HG03159 (cell line): ENCODE measurements around the gene SPECC1L.

Experiments used
- ATAC-seq: cut with Tn5 transposase; IDR thresholded peaks from one replicate; pipeline ENCODE4 v1.9.1; 2021; ENCODE audit warnings: mild to moderate bottlenecking, moderate library complexity; ENCODE audit not compliant: unreplicated experiment

Gene SPECC1L

DNA sequence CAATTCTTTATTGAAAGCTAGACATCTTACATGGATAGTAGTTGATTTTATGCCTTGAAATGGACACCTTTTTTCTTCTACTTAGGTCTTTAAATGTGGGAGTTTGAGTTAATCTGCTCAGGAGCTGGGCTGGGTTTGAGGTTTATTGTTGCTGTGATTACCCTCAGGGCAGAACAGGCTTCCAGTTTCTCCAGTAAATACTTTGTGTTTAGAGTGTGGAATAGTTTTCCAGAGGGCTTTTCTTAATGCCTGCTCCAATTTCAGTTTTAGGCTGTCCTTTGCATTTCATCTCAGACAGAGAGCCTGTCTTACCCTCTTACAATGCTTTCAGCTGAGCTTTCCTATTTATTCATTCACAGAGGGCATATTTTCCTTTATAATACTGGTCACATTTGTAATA, 86.9 kb downstream of the SPECC1L start:
- no peak for ATAC-seq

DNA sequence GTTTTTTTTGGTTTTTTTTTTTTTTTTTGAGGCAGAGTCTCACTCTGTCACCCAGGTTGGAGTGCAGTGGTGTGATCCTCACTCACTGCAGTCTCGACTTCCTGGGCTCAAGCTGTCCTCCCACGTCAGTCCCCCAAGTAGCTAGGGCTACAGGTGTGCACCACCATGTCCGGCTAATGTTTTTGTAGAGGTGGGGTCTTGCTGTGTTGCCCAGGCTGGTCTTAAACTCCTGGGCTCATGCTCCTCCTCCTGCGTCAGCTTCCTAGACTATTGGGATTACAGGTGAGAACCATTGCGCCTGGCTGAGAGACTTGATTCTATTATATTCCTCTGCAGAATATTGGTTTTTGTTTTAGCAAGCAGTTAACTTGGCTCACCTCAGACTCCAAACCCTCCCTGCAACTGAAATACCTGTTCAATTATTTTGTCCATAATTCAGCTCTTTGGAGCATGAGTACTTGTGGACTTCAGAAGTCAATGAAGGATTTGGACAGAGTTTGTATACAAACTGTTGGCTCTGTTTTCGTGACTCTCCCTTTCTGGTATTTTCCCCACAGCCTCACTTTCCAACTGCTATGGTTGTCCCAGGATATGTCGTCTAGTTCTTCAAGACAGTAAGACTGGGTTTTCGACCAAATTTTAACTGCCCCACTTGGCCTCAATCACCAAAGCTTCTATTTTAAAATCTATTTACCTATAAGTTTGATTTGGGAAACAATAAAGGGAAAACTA, 87.6 kb downstream of the SPECC1L start:
- no peak for ATAC-seq

DNA sequence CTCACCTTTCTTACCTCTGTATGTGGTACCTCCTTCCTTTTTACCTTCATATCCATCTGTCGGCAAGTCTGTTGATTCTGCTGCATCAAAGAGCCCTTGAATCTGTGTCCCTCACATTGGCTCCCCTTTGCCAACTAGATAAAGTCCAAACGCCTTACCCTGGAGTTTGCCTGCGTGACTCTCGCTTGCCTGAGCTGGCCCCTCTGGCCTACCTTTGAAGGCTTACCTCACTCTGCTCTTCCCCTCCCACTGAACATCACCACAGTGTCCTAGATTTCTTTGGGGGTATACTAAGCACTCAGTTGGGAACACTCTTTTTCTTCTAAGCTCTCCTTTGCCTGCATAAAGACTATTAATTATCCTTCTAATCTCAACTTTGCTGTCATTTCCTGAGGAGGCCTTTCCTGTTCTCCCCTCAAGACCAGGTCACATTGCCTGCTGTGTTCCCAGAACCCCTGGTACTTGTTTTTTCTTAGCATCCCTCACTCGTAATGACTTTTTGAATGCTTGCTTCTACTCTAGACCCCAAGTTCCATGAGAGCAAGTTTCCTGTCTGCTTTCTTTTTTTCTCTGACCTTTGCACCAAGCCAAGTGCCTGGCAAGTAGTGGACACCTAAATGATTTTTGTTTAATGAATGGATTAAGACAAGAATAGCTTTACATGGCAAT, 89.0 kb downstream of the SPECC1L start:
- ATAC-seq, result no peak

DNA sequence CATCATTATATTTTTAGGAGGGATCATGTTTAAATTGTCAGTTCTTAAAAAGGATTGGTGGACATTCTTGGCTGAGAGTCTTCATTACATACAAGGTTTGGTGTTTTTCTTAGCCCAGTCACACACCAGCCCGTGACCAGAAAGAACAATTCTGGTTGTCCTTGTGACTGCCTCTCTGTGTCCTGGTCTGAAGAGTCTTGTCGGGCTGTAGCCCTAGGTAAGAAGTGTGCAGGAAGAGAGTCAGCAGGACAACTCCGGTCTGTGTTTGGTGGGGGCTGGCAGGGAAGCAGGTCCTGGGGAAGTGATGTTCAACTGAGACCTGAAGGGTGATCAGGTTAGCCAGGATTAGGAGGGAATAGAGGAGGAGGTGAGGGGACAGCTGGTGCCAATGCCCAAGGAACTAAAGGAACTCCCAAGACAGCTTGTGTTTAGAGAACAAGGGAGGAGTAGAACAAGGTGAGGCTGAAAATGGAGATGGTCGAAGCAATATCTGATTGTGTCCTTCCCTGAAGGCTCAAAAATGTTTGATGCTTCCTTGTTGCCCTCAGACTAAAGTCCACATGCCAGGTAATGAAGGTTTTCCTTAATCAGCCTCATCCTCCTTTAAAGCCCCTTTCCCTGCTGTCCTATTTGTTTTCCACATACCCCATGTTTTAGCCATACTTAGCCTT, 91.5 kb downstream of the SPECC1L start:
- no peak for ATAC-seq

DNA sequence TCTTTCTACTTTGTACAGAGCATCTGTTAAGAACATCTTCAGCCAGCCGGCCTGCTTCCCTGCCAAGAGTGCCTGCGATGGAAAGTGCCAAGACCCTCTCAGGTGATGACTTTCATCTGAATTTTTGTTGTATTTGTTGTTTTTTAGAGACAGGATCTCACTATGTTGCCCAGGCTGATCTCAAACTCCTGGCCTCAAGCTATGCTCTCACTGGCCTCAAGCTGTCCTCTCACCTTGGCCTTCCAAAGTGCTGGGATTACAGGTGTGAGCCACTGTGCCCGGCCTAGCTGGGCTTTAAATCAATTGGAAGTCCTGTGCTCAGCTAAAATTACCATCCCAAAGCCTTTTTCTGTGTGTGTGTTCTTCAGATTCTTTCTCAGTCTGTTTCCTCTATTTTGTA, 92.6 kb downstream of the SPECC1L start:
- no peak for ATAC-seq

DNA sequence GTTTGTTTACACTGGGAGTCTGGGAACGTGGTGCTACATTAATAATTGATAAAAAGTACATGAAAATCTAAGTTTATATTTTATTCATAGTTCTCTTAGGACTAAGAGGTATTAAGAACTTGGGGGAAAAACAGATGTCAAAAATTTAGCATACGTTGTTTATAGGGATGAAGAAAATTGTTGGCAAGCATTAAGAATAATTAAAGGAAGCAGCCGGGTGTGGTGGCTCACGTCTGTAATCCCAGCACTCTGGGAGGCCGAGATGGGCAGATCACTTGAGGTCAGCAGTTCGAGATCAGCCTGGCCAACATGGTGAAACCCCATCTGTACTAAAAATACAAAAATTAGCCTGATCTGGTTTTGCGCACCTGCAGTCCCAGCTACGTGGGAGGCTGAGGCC, 96.1 kb downstream of the SPECC1L start:
- no peak for ATAC-seq

DNA sequence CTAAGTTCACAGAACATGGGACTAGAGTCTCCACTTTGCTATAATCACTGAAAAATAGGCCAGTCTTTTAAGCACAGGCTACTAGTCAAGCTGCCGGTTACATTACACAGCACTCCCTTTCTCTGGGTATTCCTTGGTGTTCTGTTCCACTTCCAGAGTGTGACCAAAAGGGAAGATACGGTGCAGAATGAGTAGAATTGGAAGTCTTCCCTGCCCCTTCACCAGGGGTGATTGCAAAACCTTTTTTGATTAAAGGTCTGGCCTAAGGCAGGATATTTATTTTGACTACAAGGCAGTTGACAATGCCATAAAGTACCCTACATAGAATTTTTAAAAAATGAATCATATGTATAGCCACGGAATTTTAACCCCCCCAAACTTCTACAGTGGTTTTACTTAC, 97.2 kb downstream of the SPECC1L start:
- ATAC-seq, result no peak

DNA sequence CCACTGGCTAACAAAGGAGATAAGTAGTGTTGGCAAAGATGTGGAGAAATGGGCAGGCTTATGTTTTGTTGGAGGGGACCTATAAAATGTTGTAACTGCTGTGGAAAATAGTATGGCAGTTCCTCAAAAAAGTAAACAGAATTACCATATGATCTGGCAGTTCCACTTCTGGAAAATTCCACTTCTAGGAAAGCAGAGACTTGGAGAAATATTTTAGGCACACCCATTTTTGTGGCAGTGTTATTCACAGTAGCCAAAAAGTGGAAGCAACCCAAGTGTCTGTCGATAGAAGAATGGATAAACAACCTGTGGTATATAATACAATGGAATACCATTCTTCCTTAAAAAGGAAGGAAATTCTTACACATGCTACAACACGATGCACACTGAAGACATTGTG, 99.8 kb downstream of the SPECC1L start:
- ATAC-seq, result no peak

DNA sequence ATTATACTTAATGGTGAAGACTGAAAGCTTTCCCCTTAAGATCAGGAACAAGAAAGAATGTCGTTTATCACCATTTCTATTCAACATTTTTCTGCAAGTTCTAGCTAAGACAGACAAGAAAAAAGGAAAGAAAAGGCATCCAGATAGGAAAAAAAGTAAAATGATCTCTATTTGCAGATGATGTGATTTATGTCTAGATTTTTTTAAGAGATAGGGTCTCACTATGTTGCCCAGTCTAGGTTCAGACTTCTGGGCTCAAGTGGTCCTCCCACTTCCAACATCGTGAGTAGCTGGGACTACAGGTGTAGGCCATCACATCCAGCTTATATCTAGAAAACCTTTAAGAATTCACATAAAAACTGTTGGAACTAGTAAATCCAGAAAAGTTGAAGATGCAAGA, 105.4 kb downstream of the SPECC1L start:
- ATAC-seq, result no peak

DNA sequence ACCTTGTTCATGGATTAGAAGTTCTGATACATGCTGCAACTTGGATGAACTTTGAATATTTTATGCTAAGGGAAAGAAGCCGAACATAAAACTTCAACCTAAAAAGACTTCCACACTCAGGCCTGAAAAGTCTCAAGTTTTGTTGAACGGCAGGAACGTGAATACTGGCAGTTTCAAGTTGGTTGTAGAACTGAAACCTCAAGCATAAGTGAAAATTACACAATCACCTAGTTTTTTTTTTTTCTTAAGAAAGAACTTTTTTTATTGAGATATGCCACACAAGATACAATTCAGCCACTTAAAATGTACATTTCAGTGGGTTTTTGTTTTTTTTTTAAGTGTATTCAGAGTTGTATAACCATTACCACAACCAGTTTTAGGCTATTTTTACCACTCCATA, 106.0 kb downstream of the SPECC1L start:
- no peak for ATAC-seq

DNA sequence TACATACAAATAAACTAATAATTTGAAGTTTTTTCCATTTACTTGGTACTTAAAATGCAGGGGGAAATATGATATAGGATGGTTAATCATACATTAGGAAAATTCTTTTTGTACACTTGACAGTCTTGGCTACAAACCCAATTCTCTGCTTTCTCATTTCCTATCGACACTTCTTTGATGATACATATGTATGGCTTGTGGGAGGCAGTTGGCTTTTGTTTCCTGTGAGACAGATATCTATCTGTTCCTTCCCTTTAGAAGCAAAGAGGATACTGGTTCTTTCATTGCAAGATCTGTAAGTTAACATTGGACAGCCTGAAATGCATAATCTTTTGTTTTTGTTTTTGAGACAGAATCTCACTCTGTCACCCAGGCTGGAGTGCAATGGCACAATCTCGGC, 108.9 kb downstream of the SPECC1L start:
- no peak for ATAC-seq

DNA sequence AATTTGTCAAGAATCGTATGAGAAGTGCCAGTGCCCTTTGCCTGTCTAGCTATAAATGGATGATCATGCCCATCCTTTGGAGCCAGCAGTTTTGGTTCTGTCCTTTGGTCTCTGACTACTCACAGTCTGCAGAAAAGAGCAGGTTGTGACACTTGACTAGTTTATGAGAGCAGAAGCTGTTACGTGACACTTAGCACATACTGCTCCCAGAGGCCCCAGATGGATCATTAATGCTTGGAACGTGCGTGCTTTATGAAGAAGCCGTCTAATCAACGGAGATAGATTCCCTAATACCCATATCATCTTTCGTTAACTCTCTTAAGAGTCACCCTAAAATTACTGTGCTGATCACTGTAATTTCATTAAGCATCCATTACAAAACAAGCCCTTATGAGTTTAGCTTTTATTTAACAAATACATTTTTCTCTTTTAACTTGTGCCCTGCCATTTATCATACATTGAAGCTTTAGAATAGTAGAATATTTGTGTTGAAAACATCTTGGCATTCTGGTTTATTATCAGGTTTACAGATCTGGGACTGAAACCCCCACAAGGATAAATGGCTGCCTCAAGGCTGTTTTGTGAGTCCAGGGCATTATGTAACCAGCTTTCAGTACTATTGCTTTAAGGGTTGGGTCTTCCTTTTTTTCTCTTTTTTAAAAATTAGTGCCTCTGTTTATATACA, 109.7 kb downstream of the SPECC1L start:
- ATAC-seq, result no peak

DNA sequence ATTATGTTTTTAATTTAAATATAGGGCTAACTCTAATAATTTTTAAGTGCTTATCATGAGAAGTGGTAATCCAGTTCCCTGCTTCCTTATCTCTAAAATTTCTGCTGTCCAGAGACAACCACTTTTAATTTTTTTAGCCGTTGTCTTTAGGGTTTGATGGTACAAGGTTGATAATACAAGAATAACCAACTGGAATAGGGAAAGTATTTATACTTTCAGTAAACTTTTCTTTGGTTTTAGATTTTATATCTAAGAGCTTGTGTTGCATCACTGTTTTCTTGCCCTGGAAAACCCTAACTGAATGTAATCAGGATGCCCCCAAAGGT, 110.2 kb downstream of the SPECC1L start:
- no peak for ATAC-seq

DNA sequence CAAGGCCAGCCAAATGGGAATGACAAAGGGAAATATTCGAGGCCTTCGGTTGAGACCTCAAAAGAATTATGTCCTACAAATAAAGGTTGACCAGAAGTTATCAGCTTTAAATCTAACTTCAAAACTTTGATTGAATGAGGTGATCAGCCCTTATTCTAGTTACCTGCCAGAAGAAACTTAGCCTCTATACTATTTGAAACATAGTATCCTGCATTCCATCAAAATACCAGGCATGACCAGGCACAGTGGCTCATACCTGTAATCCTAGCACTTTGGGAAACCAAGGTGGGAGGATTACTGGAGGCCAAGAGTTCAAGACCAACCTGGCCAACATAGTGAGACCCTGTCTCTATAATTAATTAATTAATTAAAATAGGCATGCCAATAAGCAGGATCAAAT, 112.4 kb downstream of the SPECC1L start:
- no peak for ATAC-seq

DNA sequence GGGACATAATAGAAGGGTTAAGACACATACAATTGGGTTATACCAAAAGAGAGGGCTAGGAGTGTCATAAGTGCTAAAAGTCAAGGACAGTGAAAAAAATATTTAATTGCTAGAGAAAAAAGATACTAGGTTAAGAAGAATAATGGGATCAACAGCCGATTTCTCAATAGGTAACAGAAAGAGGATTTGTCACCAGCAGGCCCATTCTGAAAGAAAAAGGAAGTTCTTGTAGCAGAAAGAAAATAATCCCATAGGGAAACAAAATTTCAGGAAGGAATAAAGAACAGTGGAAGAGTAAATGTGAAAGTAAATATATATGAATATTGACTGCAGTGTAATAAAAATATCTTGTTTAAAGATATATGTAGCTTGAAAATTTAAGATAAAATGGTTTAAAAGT, 113.5 kb downstream of the SPECC1L start:
- no peak for ATAC-seq

DNA sequence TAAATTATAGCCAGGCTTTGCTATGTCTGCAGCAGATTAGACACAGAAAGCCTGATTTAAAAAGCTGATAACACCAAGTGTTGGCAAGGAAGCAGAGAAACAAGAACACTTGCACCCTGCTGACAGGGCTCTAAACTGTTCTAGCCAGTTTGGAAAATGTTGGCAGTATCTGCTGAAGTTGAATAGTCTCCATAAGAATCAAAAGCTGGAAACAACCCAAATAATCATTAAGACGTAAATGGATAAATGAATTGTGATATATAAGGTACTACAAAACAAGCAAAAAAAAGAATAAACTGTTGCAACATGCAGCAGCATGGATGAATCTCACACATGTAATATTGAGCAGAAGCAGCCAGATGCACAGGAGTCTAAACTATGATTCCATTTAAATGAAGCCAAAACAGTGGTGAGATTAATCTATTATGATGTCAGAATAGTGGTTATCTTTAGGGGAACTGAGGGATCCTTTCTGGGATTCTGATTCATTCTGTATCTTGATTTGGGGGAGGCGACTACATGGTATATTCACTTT, 116.4 kb downstream of the SPECC1L start:
- no peak for ATAC-seq

DNA sequence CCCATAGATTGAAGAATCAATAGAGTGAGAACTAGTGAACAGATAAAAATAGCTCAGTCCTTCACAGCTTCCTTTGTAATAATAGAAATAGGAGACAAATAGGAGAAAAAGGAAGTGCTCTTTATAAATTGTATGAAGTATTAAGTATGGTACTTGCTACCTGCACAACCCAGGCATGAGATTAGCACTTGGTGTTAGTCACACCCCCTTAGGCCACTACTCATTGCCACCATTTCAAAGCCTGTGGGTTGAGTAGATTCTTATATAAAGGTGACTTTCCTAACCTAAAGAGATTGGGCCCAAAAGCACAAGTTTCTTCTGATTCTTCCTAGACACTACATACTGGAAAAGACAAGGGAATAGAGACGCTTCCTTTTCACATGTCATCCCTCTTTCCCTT, 119.0 kb downstream of the SPECC1L start:
- ATAC-seq, result no peak

DNA sequence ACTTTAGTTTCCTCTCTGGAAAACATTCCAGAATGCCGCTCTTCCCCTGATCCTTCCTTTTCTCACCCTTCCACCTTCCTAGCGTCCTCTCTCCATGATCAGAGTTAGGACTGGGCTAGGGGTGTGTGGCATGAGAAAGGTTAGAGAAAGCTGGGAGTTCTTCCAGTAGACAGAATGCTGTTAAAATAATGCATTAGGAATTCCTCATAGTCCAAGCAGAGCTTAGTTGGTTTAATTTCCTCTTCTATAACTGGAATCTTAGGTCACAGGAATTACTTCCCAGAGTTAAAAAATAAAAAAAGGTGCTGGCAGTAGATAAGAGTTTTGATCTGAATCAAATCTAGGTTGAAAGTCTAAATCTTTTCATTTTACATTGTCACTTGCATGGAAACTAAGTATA, 119.5 kb downstream of the SPECC1L start:
- ATAC-seq, result no peak

DNA sequence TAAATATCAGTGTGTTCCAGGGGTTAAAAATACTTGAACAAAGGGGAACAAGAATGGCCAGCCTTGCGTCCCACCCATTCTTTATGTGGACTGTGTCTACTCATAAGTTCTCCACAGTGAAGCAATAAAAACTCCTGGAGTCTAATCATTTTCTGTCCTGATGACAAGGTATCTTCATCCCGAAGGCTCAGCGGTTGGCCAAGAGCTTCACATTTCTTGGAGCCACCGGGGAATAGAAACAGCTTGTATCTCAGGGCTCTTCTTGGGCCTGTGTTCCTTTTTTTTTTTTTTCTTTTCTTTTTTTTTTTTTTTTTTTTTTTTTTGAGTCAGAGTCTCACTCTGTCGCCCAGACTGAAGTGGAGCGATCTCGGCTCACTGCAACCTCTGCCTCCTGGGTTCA, 119.9 kb downstream of the SPECC1L start:
- ATAC-seq, result no peak

DNA sequence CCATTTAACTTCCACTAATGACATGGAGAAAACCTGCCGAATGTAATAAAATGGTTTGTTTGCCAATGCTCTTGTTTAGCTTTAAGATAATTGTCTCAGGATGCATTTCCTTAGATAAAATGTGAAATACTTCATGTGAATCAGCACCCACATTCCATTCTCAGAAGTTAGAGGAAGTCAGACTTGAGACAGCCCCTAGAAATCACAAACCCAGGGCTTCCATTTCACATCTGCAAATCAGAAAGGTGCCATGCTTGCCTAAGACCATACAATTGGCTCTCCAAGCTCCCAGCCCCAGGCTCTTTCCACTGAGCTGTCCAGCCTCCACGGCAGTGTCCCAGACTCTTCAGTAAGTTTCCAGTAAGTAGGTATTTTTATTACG, 121.2 kb downstream of the SPECC1L start:
- no peak for ATAC-seq

DNA sequence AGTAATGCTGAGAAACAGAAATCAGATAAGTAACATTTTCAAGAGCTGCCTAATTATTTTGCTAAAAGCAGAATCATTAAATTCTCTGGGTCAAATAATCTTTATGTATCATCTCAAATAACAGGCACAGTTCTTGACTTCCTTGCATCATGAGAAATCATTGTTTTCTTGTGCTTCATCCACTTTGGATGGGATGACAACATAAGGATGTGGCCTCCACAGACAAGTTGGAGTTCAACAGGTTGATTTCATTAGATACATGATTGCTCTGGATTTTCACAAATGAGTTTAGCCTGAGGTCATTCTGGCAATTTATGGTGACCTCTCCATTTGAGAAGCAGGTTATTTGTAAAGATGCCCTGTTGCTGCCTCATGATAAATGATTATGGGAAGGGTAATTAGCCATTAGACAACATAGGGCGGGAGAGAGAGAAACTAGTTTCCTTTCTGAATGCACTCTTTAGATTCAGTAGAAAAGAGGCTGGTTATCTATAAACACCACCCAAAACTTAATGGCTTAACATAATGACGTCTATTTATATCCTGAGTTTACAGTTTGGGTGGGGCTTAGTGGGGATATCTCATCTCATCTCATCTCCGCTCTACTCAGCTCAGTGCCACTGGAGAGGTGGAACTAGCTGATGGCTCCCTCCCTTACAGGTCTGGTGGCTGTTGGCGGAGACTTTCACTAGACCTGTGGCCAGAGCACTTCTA, 121.7 kb downstream of the SPECC1L start:
- ATAC-seq, result no peak
